ENCODE measurements around the gene THRB.

THRB gene

DNA sequence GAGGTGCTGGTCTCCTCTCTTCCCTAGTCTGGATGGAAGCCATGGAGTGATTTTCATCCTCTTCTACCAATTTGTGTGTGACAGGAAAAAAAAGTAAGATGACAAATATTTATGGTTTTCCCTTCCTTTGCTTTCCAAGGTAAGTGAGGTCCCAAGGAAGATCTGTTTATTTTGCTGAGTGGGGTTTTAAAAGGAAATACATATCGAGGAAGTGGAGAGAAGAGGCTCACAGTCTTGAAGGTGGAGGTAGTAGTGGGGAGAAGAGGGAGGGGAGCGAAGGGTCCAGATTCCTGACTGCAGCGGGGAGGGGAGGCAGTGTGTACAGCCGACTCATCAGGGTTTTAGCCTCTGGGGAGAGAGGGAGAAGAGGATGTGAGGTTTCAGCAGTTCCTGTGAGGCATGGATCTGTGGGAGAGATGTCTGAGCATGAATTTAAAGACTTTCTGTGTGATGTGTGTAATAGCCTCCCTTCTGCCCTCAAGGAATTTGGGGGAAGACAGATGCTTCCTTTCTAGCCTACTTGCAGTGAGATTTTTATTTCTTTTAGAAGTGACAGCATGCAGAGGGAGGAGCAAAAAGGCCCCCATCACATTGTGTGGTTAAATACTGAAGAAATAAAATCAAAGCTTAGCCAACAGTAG lies 272.4 kb downstream of the THRB start:
- TF ChIP-seq, protein P1, sequence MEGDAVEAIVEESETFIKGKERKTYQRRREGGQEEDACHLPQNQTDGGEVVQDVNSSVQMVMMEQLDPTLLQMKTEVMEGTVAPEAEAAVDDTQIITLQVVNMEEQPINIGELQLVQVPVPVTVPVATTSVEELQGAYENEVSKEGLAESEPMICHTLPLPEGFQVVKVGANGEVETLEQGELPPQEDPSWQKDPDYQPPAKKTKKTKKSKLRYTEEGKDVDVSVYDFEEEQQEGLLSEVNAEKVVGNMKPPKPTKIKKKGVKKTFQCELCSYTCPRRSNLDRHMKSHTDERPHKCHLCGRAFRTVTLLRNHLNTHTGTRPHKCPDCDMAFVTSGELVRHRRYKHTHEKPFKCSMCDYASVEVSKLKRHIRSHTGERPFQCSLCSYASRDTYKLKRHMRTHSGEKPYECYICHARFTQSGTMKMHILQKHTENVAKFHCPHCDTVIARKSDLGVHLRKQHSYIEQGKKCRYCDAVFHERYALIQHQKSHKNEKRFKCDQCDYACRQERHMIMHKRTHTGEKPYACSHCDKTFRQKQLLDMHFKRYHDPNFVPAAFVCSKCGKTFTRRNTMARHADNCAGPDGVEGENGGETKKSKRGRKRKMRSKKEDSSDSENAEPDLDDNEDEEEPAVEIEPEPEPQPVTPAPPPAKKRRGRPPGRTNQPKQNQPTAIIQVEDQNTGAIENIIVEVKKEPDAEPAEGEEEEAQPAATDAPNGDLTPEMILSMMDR (IDR thresholded peaks at IDR 0.05), result no peak

DNA sequence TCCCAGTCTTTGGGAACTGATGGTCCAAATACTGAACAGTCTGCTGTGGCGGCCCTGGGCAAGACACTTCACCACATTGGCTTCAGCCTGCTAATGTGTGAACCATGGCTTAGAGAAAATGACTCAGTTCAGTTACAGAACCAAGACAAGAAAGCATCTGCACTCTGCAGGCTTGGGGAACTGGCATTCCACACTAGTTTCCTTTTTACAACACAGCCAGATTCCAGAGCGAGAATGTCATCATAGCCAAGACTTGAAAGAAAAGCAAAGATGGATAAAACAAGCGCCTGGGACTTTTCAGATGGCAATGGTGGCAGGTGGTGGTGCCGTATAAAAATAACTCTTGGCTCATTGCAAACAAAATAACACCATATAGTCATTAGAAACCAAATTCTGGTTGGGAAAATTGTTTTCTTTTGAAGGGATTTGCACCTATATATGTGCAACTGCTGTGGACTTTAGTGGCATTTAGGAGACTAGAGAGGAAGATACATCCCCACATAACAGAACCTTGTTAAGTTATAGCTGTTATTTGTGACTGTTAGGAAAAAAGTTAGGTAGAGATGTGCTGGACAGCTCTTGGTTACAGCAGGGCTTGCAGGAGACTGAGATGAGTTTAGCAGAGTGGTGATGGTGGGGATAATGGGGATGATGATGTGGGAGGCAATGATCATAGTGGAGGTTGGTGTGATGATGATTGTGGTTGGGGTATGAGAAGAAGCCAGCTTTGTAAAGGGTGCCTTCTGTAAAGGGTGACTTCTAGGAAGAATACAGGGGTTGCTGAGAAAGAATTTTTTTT lies 273.6 kb downstream of the THRB start:
- TF ChIP-seq, protein P1 (IDR thresholded peaks at IDR 0.05), result no peak

DNA sequence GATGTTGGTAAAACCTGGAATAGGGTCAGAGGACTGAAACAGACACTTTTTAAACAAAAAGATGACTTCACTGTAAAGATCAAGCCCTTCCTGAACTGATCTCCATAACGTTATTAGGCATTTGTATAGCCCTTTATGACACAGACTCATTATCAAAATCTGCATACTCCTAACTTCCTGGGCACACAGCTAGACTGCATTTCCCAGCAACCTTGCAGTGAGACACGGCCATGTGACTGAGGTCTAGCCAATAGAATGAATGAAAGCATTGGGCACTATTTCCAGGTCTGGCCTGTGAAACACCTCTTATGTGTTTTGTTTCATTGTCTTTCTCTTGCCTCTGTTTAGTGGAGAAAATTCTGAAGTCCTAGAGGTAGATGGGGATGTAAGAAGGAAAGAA lies 279.1 kb downstream of the THRB start:
- TF ChIP-seq, protein P1 (IDR thresholded peaks at IDR 0.05), result no peak

GRCh38 chr3:24211381-24211780 lies 283.3 kb downstream of the THRB start:
- TF ChIP-seq, protein P1 (IDR thresholded peaks at IDR 0.05), result no peak

GRCh38 chr3:24202071-24202470 lies 292.6 kb downstream of the THRB start:
- TF ChIP-seq, protein P1 (IDR thresholded peaks at IDR 0.05), result no peak

DNA sequence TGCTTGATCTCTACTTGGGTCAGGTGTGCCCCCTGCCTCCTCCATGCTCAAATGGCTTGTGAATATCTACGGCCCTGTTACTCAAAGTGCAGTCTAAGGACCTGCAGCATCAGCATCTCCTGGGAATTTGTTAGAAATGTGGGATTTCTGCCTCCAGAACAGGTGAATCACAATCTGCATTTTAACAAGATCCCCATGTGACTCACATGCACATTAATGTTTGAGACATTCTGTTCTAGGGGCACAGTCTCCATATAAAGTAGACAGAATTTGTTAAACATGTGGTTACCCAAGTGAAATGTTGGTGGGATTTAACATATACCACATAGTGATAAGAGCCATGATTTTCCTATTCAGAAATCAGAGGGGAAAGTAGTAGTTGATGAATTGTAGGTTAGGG lies 293.3 kb downstream of the THRB start:
- TF ChIP-seq, protein P1 (IDR thresholded peaks at IDR 0.05), result no peak

GRCh38 chr3:24199775-24200247 lies 294.8 kb downstream of the THRB start:
- TF ChIP-seq, protein P1 (IDR thresholded peaks at IDR 0.05), result no peak

Measured in LNCAP (cell line).